H1 (cell line): ENCODE measurements around the gene PPA1. TPM values are rescaled to one million over a fixed set of nuclear protein-coding genes. Genes with fewer than 3 reads are reported as not detected.

Experiments
- CTCF ChIA-PET: fragments of 300-600 bp; sonication (Branson Sonifier 250); formaldehyde crosslinking; loops from one replicate; lab custom pipeline; 2021; ENCODE audit not compliant: partially characterized antibody; lab: Charles Lee
- POLR2A ChIA-PET: fragments of 300-600 bp; sonication (Branson Sonifier 250); formaldehyde crosslinking; loops from one replicate; lab custom pipeline; 2021; ENCODE audit warnings: inconsistent platforms; ENCODE audit not compliant: partially characterized antibody; lab: Charles Lee
- DNase-seq, 2 experiments: peaks; one replicate each; pipeline versions ENCODE4 v3.0.0 to v3.0.0-alpha.2; 2010 to 2022; ENCODE audit warnings: low spot score in 2 of 2, low read depth in 1 of 2, mixed read lengths in 1 of 2
- FAIRE-seq: peaks from 2 replicates; lab custom pipeline; 2011; peaks lifted over from hg19 to GRCh38; lab: Jason Lieb, UNC
- H2AFZ ChIP-seq: 2 replicates; pipeline ENCODE4 v1.8.1; 2012; ENCODE audit warnings: low read length, inconsistent platforms
- H2AK5ac ChIP-seq: 2 replicates; pipeline ENCODE4 v1.6.1; 2013; ENCODE audit warnings: low read depth, low read length
- H2BK120ac ChIP-seq: replicated peaks from 2 replicates; pipeline ENCODE3; 2013; ENCODE audit warnings: low read depth, low read length, inconsistent platforms
- H2BK12ac ChIP-seq: 2 replicates; pipeline ENCODE4 v1.6.1; 2013; ENCODE audit warnings: low read depth, low read length
- H2BK15ac ChIP-seq: 2 replicates; pipeline ENCODE4 v1.6.1; 2013; ENCODE audit warnings: low read length
- H2BK20ac ChIP-seq: 2 replicates; pipeline ENCODE4 v1.6.1; 2013; ENCODE audit warnings: low read length
- H2BK5ac ChIP-seq: 2 replicates; pipeline ENCODE4 v1.6.1; 2013; ENCODE audit warnings: low read depth, low read length
- H3K14ac ChIP-seq: 2 replicates; pipeline ENCODE4 v1.6.1; 2013; ENCODE audit warnings: inconsistent platforms; ENCODE audit not compliant: insufficient read length
- H3K18ac ChIP-seq: 2 replicates; pipeline ENCODE4 v1.6.1; 2013; ENCODE audit warnings: low read length; ENCODE audit errors: extremely low read depth
- H3K23ac ChIP-seq: 2 replicates; pipeline ENCODE4 v1.6.1; 2013; ENCODE audit warnings: inconsistent platforms; ENCODE audit not compliant: insufficient read length
- H3K23me2 ChIP-seq: 2 replicates; pipeline ENCODE4 v1.6.1; 2013; ENCODE audit warnings: low read depth, low read length
- H3K27ac ChIP-seq: 2 replicates; pipeline ENCODE4 v1.6.1; 2011; ENCODE audit warnings: low read depth, low read length, inconsistent platforms
- H3K27me3 ChIP-seq, 4 experiments: replicated peaks in 1 of 4; 1 replicate in 1 of 4; 2 replicates in 3 of 4; pipeline versions ENCODE4 v1.6.1 to v1.8.1; 2011 to 2013; ENCODE audit warnings: low read length in 3 of 4, mild to moderate bottlenecking in 3 of 4, inconsistent platforms in 2 of 4, mixed read lengths in 2 of 4, moderate library complexity in 1 of 4; ENCODE audit not compliant: control insufficient read depth in 3 of 4, insufficient read depth in 3 of 4; ENCODE audit errors: extremely low read depth in 1 of 4
- H3K36me3 ChIP-seq, 4 experiments: 2 replicates each; pipeline versions ENCODE4 v1.6.1 to v1.8.1; 2011 to 2013; ENCODE audit warnings: mild to moderate bottlenecking in 4 of 4, low read length in 3 of 4, moderate library complexity in 2 of 4, control low read depth in 1 of 4, inconsistent platforms in 1 of 4; ENCODE audit not compliant: insufficient read depth in 4 of 4, control insufficient read depth in 2 of 4
- H3K4ac ChIP-seq: replicated peaks from 2 replicates; pipeline ENCODE3; 2013; ENCODE audit warnings: low read length, low read depth, mixed read lengths, inconsistent platforms; ENCODE audit not compliant: insufficient read length
- H3K4me1 ChIP-seq, 4 experiments: replicated peaks in 1 of 4; 1 replicate in 1 of 4; 2 replicates in 3 of 4; pipeline versions ENCODE4 v1.6.1 to v1.8.1; 2011 to 2013; ENCODE audit warnings: low read length in 3 of 4, inconsistent platforms in 2 of 4, mixed read lengths in 1 of 4; ENCODE audit not compliant: insufficient read depth in 4 of 4, control insufficient read depth in 3 of 4
- H3K4me2 ChIP-seq, 2 experiments: 2 replicates each; pipeline versions ENCODE4 v1.6.1 to v1.8.1; 2011 to 2013; ENCODE audit warnings: low read depth in 2 of 2, low read length in 2 of 2, control low read depth in 1 of 2, inconsistent platforms in 1 of 2, mild to moderate bottlenecking in 1 of 2; ENCODE audit not compliant: insufficient read depth in 1 of 2
- H3K4me3 ChIP-seq, 4 experiments: fragments of 200-600, 300-600 bp in 1 of 4; sonication (generic), shearing (Covaris generic), sonication (Bioruptor Twin) in 1 of 4; 2 replicates each; pipeline versions ENCODE4 v1.5.1 to v1.8.1; 2011 to 2016; ENCODE audit warnings: low read length in 4 of 4, low read depth in 3 of 4, control low read depth in 2 of 4, inconsistent platforms in 2 of 4, mild to moderate bottlenecking in 2 of 4, mixed read lengths in 1 of 4, moderate library complexity in 1 of 4; ENCODE audit not compliant: insufficient read depth in 2 of 4; ENCODE audit errors: extremely low read depth in 1 of 4
- H3K56ac ChIP-seq: replicated peaks from 2 replicates; pipeline ENCODE3; 2013; ENCODE audit warnings: low read depth, mild to moderate bottlenecking, mixed read lengths, low read length, inconsistent platforms; ENCODE audit not compliant: insufficient read length
- H3K79me1 ChIP-seq: 2 replicates; pipeline ENCODE4 v1.6.1; 2013; ENCODE audit warnings: low read depth, low read length, control low read depth
- H3K79me2 ChIP-seq, 2 experiments: 2 replicates each; pipeline versions ENCODE4 v1.6.1 to v1.8.1; 2012 to 2013; ENCODE audit warnings: low read length in 2 of 2, mild to moderate bottlenecking in 2 of 2, inconsistent platforms in 1 of 2; ENCODE audit not compliant: insufficient read depth in 2 of 2, control insufficient read depth in 1 of 2
- H3K9ac ChIP-seq, 4 experiments: replicated peaks in 1 of 4; 1 replicate in 1 of 4; 2 replicates in 3 of 4; pipeline versions ENCODE4 v1.6.1 to v1.8.1; 2011 to 2013; ENCODE audit warnings: low read depth in 3 of 4, low read length in 3 of 4, control low read depth in 2 of 4, mild to moderate bottlenecking in 2 of 4, moderate library complexity in 2 of 4, inconsistent platforms in 1 of 4; ENCODE audit errors: extremely low read depth in 1 of 4
- H3K9me3 ChIP-seq, 2 experiments: 2 replicates each; pipeline versions ENCODE4 v1.6.1 to v1.8.1; 2012 to 2013; ENCODE audit warnings: mild to moderate bottlenecking in 2 of 2, moderate library complexity in 2 of 2, control low read depth in 1 of 2, inconsistent platforms in 1 of 2, low read depth in 1 of 2, low read length in 1 of 2, mixed read lengths in 1 of 2; ENCODE audit not compliant: insufficient read depth in 2 of 2
- H4K20me1 ChIP-seq, 2 experiments: replicated peaks in 1 of 2; 2 replicates each; pipeline versions ENCODE3 to v1.8.1; 2011 to 2013; ENCODE audit warnings: inconsistent platforms in 2 of 2, low read length in 2 of 2, mild to moderate bottlenecking in 1 of 2; ENCODE audit not compliant: insufficient read depth in 2 of 2, control insufficient read depth in 1 of 2
- H4K5ac ChIP-seq: 2 replicates; pipeline ENCODE4 v1.6.1; 2013; ENCODE audit warnings: low read length, low read depth, mixed read lengths, inconsistent platforms; ENCODE audit not compliant: insufficient read length
- H4K8ac ChIP-seq: 2 replicates; pipeline ENCODE4 v1.8.0; 2013; ENCODE audit warnings: mild to moderate bottlenecking, moderate library complexity, low read length, inconsistent platforms; ENCODE audit not compliant: insufficient read depth; ENCODE audit errors: extremely low read depth
- H4K91ac ChIP-seq: replicated peaks from 2 replicates; pipeline ENCODE3; 2013; ENCODE audit warnings: low read length, mixed read lengths, inconsistent platforms; ENCODE audit not compliant: insufficient read length
- BACH1 ChIP-seq: IDR thresholded peaks from 2 replicates; pipeline ENCODE4 v1.6.1; 2012; ENCODE audit warnings: low read length, improper control_type of control experiment
- BCL11A ChIP-seq, 2 experiments: IDR thresholded peaks; one replicate each; pipeline ENCODE4 v1.6.1; 2011; ENCODE audit warnings: low read depth in 2 of 2, low read length in 2 of 2, mild to moderate bottlenecking in 2 of 2
- CHD1 ChIP-seq: IDR thresholded peaks from 2 replicates; pipeline ENCODE4 v1.6.1; 2012; ENCODE audit warnings: low read depth, low read length, improper control_type of control experiment
- CHD2 ChIP-seq: IDR thresholded peaks from 2 replicates; pipeline ENCODE4 v1.6.1; 2012; ENCODE audit warnings: low read length, improper control_type of control experiment
- EP300 ChIP-seq, 2 experiments: IDR thresholded peaks; 1 replicate in 1 of 2; 2 replicates in 1 of 2; pipeline ENCODE4 v1.6.1; 2011 to 2012; ENCODE audit warnings: low read depth in 2 of 2, low read length in 2 of 2, mild to moderate bottlenecking in 2 of 2, borderline replicate concordance in 1 of 2, inconsistent platforms in 1 of 2, moderate library complexity in 1 of 2
- GTF2F1 ChIP-seq: IDR thresholded peaks from 2 replicates; pipeline ENCODE4 v1.6.1; 2012; ENCODE audit warnings: low read depth, low read length, improper control_type of control experiment, borderline replicate concordance
- HDAC6 ChIP-seq: IDR thresholded peaks from one replicate; pipeline ENCODE4 v1.7.1; 2012; ENCODE audit warnings: low read depth, mild to moderate bottlenecking, inconsistent platforms, low read length, moderate library complexity
- MAX ChIP-seq: IDR thresholded peaks from 2 replicates; pipeline ENCODE4 v1.6.1; 2012; ENCODE audit warnings: inconsistent platforms
- POLR2AphosphoS5 ChIP-seq: IDR thresholded peaks from 2 replicates; pipeline ENCODE4 v1.6.1; 2011; ENCODE audit warnings: low read depth, low read length
- POU5F1 ChIP-seq: IDR thresholded peaks from 2 replicates; pipeline ENCODE4 v1.6.1; 2011; ENCODE audit warnings: low read depth, mild to moderate bottlenecking, low read length, moderate library complexity
- RAD21 ChIP-seq, 2 experiments: IDR thresholded peaks in 1 of 2; conservative IDR thresholded peaks in 1 of 2; 2 replicates each; pipeline ENCODE4 v1.6.1; 2011; ENCODE audit warnings: low read depth in 2 of 2, low read length in 2 of 2, improper control_type of control experiment in 1 of 2, inconsistent platforms in 1 of 2, mild to moderate bottlenecking in 1 of 2, moderate library complexity in 1 of 2
- SAP30 ChIP-seq: fragments of 300-600 bp; sonication (generic); IDR thresholded peaks from 2 replicates; pipeline ENCODE4 v1.7.1; 2012; ENCODE audit warnings: low read length, moderate library complexity, mild to moderate bottlenecking, inconsistent platforms; ENCODE audit not compliant: insufficient read depth, insufficient replicate concordance
- TAF1 ChIP-seq: IDR thresholded peaks from 2 replicates; pipeline ENCODE4 v1.6.1; 2011; ENCODE audit warnings: mild to moderate bottlenecking, low read depth, low read length
- ZNF274 ChIP-seq: IDR thresholded peaks from 2 replicates; pipeline ENCODE4 v1.7.0; 2012; ENCODE audit warnings: low read length, borderline replicate concordance; ENCODE audit errors: extremely low read depth
- WGBS, 2 experiments: shearing (Covaris generic) in 1 of 2; methylation state at CpG; one replicate each; pipeline versions ENCODE4 v1.1.6 to v1.1.7; 2013 to 2015; ENCODE audit warnings: low lambda C conversion rate in 2 of 2, mixed read lengths in 2 of 2, inconsistent platforms in 1 of 2, low coverage in 1 of 2, missing lambda C conversion rate in 1 of 2; ENCODE audit not compliant: insufficient replicate concordance in 2 of 2, insufficient coverage in 1 of 2, insufficient read length in 1 of 2; ENCODE audit errors: extremely low coverage in 1 of 2, missing lambda C conversion rate in 1 of 2; 5-methylcytosine and 5-hydroxymethylcytosine counted together
- polyA plus RNA-seq, 7 experiments: library from polyadenylated mRNA; depleted of rRNA in 3 of 7; stranded (reverse) in 5 of 7; unstranded in 2 of 7; fragments of >200 nt in 5 of 7; fragments of 200-250 nt in 2 of 7; gene quantifications; 1 replicate in 5 of 7; 2 replicates in 1 of 7; 4 replicates in 1 of 7; pipeline versions ENCODE4 v1.2.1 to v1.2.3, GENCODE V29; 2011 to 2013; ENCODE audit warnings: missing spikeins in 2 of 7, mixed read lengths in 2 of 7
- total RNA-seq: library from RNA; stranded (reverse); fragmentation: NEBNext Ultra II Directional; extraction: Animal tissue kit (Norgen Biotek cat#: 25700); gene quantifications from 2 replicates; pipeline ENCODE4 v1.2.1, GENCODE V29; 2021

PPA1 gene
- total and polyA plus RNA-seq, 2 of the 8 experiments (the other 6 are each of a cell fraction or from before 2014, with no cell fraction given) = 77.0 to 191 TPM

GRCh38 chr10:70266701-70267100, 33.5 kb upstream of the PPA1 start:
- Histone ChIP-seq H2BK120ac (no peak overlapping the region), H3K23me2 (no peaks in the 10 kb centered on the region), H3K4me3 (no peak overlapping the region), H3K4me1 (no peaks in the 10 kb centered on the region), H3K9ac (no peak overlapping the region), H3K18ac (no peak overlapping the region), H2BK12ac (no peak overlapping the region), H2BK20ac (no peak overlapping the region), H3K4me2 (no peak overlapping the region), H3K27me3 (no peaks in the 10 kb centered on the region), H4K91ac (no peak overlapping the region), H2AFZ (no peak overlapping the region), H3K79me1 (no peaks in the 10 kb centered on the region), H3K9me3 (0 out of 4 replicates have a peak, but pooled peaks cover 0 to 3% of the 10 kb centered on the region in 2 experiments), H3K23ac (no peak overlapping the region), H3K36me3 (no peaks in the 10 kb centered on the region), H3K27ac (no peak overlapping the region), H4K8ac (no peak overlapping the region), H2BK5ac (no peak overlapping the region), H2AK5ac (no peak overlapping the region), H3K79me2 (no peaks in the 10 kb centered on the region), H4K5ac (no peak overlapping the region), H4K20me1 (no peaks in the 10 kb centered on the region), H3K4ac (no peak overlapping the region), H3K14ac (no peak overlapping the region), H3K56ac (no peak overlapping the region), H2BK15ac (no peak overlapping the region)
- POLR2A ChIA-PET = interaction anchor here (1.9 kb wide), 1 partner anchor 120 kb away, joined by 7 read pairs; the partner anchor contains the start of gene TYSND1
- FAIRE-seq (no peak), DNase-seq (no peak)
- WGBS, 2 experiments = 100% methylated on average over 1 of the region's 1 CpG; no CpG with 5 or more reads in 1 of the 2 experiments
- CTCF ChIA-PET = interaction anchor here (0.6 to 17.4 kb wide), 25 partner anchors 11 to 479 kb away, joined by 3 to 329 read pairs (median 5); partner anchors contain the start of gene NPFFR1
- no peak for TF ChIP-seq EP300 (IDR thresholded peaks at IDR 0.05; ENCODE audit: borderline replicate concordance in 1 of 2, low read depth in 2 of 2, low read length in 2 of 2)
- no peak for TF ChIP-seq MAX
- TF ChIP-seq POU5F1 = no peak
- TF ChIP-seq GTF2F1 = no peak
- TF ChIP-seq RAD21 (IDR thresholded peaks at IDR 0.05 in 1 of 2, conservative IDR thresholded peaks at IDR 0.05 in 1 of 2; ENCODE audit: low read depth in 2 of 2, low read length in 2 of 2) = no peak
- no peak for TF ChIP-seq SAP30
- TF ChIP-seq TAF1 = no peak
- TF ChIP-seq POLR2AphosphoS5 = no peak
- TF ChIP-seq CHD1 = no peak
- TF ChIP-seq HDAC6 = no peak
- no peak for TF ChIP-seq BACH1
- no peak for TF ChIP-seq BCL11A (IDR thresholded peaks at IDR 0.05; ENCODE audit: low read depth in 2 of 2, low read length in 2 of 2)
- no peak for TF ChIP-seq ZNF274
- TF ChIP-seq CHD2 = no peak
